Stimulated activated CD8-positive, alpha-beta memory T cell treated with anti-CD3 and anti-CD28 coated beads, Interleukin-4, amount 100 ng/mL, for 24 hours (primary cell): ENCODE results near the gene SLC45A1.

ENCODE experiments used
- DNase-seq: peaks from one replicate; pipeline ENCODE4 v3.0.0-alpha.2; 2020; ENCODE audit warnings: low read depth

Gene SLC45A1

GRCh38 chr1:8335246-8335645, 17.3 kb downstream of the SLC45A1 start:
- no peak for DNase-seq

GRCh38 chr1:8337776-8338525, 20.0 kb downstream of the SLC45A1 start:
- DNase-seq, result no peak

GRCh38 chr1:8338526-8339202, 20.8 kb downstream of the SLC45A1 start:
- no peak for DNase-seq

GRCh38 chr1:8339203-8339600, 21.3 kb downstream of the SLC45A1 start:
- DNase-seq, result no peak

GRCh38 chr1:8340448-8340847, 22.5 kb downstream of the SLC45A1 start:
- DNase-seq, result no peak

GRCh38 chr1:8342325-8342724, 24.4 kb downstream of the SLC45A1 start:
- DNase-seq, result no peak

- DNase-seq, result no peak
These were observed 25.1 kb downstream of the SLC45A1 start for GRCh38 chr1:8343044-8343443.

- DNase-seq, result no peak
These were observed 25.6 kb downstream of the SLC45A1 start for GRCh38 chr1:8343464-8344001.

- DNase-seq, result no peak
These were observed 27.1 kb downstream of the SLC45A1 start for GRCh38 chr1:8344893-8345507.

GRCh38 chr1:8345621-8346415, 27.9 kb downstream of the SLC45A1 start:
- no peak for DNase-seq

- no peak for DNase-seq
These were observed 29.7 kb downstream of the SLC45A1 start for GRCh38 chr1:8347635-8348034.

GRCh38 chr1:8348047-8348776, 30.3 kb downstream of the SLC45A1 start:
- DNase-seq, result no peak

- DNase-seq, result peak; percentile 49
These were observed 31.0 kb downstream of the SLC45A1 start for GRCh38 chr1:8348777-8349472.

GRCh38 chr1:8349473-8349865, 31.6 kb downstream of the SLC45A1 start:
- no peak for DNase-seq

- DNase-seq, result no peak
These were observed 32.0 kb downstream of the SLC45A1 start for GRCh38 chr1:8349961-8350360.

- DNase-seq, result no peak
These were observed 33.2 kb downstream of the SLC45A1 start for GRCh38 chr1:8350914-8351684.

GRCh38 chr1:8351693-8352470, 34.0 kb downstream of the SLC45A1 start:
- DNase-seq, result no peak

- DNase-seq, result no peak
These were observed 34.5 kb downstream of the SLC45A1 start for GRCh38 chr1:8352471-8352845.
